IMR-90 (cell line): ENCODE data around the gene ACAD9. TPM values are rescaled to one million over a fixed set of nuclear protein-coding genes. Genes with fewer than 3 reads are reported as not detected.

Source experiments
- ATAC-seq: fragments of 200-7000 bp; cut with Tn5 transposase; 2 replicates; pipeline ENCODE4 v1.9.1; 2020; ENCODE audit warnings: low read depth, mild to moderate bottlenecking, moderate library complexity
- BruUV-seq: library from RNA; stranded (reverse); fragments of 400-500 nt; replicated peaks from 2 replicates; lab custom pipeline; 2021; lab: Mats Ljungman, UMichigan
- CTCF ChIA-PET: fragments of 300-600 bp; formaldehyde crosslinking; extraction: SDS; loops from one replicate; lab custom pipeline; 2021; ENCODE audit warnings: antibody characterized with exemption; lab: Yijun Ruan, JAX
- POLR2A ChIA-PET: fragments of 300-600 bp; sonication (Branson Sonifier 250); formaldehyde crosslinking; loops from one replicate; lab custom pipeline; 2022; ENCODE audit warnings: antibody characterized with exemption; ENCODE audit not compliant: unreplicated experiment; lab: Charles Lee
- DNase-seq: peaks from one replicate; pipeline ENCODE4 v3.0.0; 2013
- H2AFZ ChIP-seq: replicated peaks from 2 replicates; pipeline ENCODE3; 2013; ENCODE audit warnings: low read length, mild to moderate bottlenecking; ENCODE audit not compliant: poor library complexity
- H2AK5ac ChIP-seq: 2 replicates; pipeline ENCODE4 v1.6.1; 2013; ENCODE audit warnings: low read depth, low read length, inconsistent platforms
- H2AK9ac ChIP-seq: replicated peaks from 2 replicates; pipeline ENCODE3; 2013; ENCODE audit warnings: mild to moderate bottlenecking, low read depth, low read length, moderate library complexity; ENCODE audit not compliant: poor library complexity
- H2BK120ac ChIP-seq: 2 replicates; pipeline ENCODE4 v1.6.1; 2013; ENCODE audit warnings: low read depth, low read length, inconsistent platforms
- H2BK15ac ChIP-seq: 3 replicates; pipeline ENCODE4 v1.6.1; 2013; ENCODE audit warnings: low read depth, low read length, inconsistent platforms
- H2BK20ac ChIP-seq: 2 replicates; pipeline ENCODE4 v1.6.1; 2013; ENCODE audit warnings: low read depth, mild to moderate bottlenecking, inconsistent platforms, low read length, moderate library complexity
- H2BK5ac ChIP-seq: 2 replicates; pipeline ENCODE4 v1.6.1; 2013; ENCODE audit warnings: mild to moderate bottlenecking, low read depth, low read length, inconsistent platforms; ENCODE audit not compliant: poor library complexity, severe bottlenecking
- H3K14ac ChIP-seq: replicated peaks from 2 replicates; pipeline ENCODE4 v1.6.1; 2013; ENCODE audit warnings: low read depth, low read length, inconsistent platforms
- H3K18ac ChIP-seq: 2 replicates; pipeline ENCODE4 v1.6.1; 2013; ENCODE audit warnings: low read depth, low read length, control low read depth
- H3K23ac ChIP-seq: 2 replicates; pipeline ENCODE4 v1.6.1; 2013; ENCODE audit warnings: low read depth, low read length, inconsistent platforms
- H3K27ac ChIP-seq: 2 replicates; pipeline ENCODE4 v1.5.1; 2013; ENCODE audit warnings: mild to moderate bottlenecking, control low read depth, low read length; ENCODE audit not compliant: insufficient read depth
- H3K27me3 ChIP-seq: 2 replicates; pipeline ENCODE4 v1.6.1; 2013; ENCODE audit warnings: low read length; ENCODE audit not compliant: control insufficient read depth, insufficient read depth
- H3K36me3 ChIP-seq: 2 replicates; pipeline ENCODE4 v1.6.1; 2013; ENCODE audit warnings: low read length, mixed read lengths; ENCODE audit not compliant: control insufficient read depth, insufficient read depth
- H3K4ac ChIP-seq: 2 replicates; pipeline ENCODE4 v1.6.1; 2013; ENCODE audit warnings: low read depth, low read length, inconsistent platforms
- H3K4me1 ChIP-seq: 2 replicates; pipeline ENCODE4 v1.6.1; 2013; ENCODE audit warnings: low read length, mixed read lengths; ENCODE audit not compliant: control insufficient read depth, insufficient read depth
- H3K4me2 ChIP-seq: 2 replicates; pipeline ENCODE4 v1.6.1; 2013; ENCODE audit warnings: low read depth, mild to moderate bottlenecking, control low read depth, low read length, moderate library complexity
- H3K4me3 ChIP-seq: 2 replicates; pipeline ENCODE4 v1.5.1; 2013; ENCODE audit warnings: low read depth, mild to moderate bottlenecking, control low read depth, low read length, moderate library complexity; ENCODE audit not compliant: insufficient read depth
- H3K56ac ChIP-seq: 2 replicates; pipeline ENCODE4 v1.6.1; 2013; ENCODE audit warnings: low read length, inconsistent platforms; ENCODE audit not compliant: insufficient read depth; ENCODE audit errors: extremely low read depth
- H3K79me1 ChIP-seq, 2 experiments: 2 replicates each; pipeline ENCODE4 v1.6.1; 2013; ENCODE audit warnings: low read length in 2 of 2, inconsistent platforms in 1 of 2, low read depth in 1 of 2
- H3K9ac ChIP-seq: 2 replicates; pipeline ENCODE4 v1.6.1; 2013; ENCODE audit warnings: low read depth, low read length, control low read depth
- H3K9me1 ChIP-seq: 2 replicates; pipeline ENCODE4 v1.6.1; 2013; ENCODE audit warnings: low read length, inconsistent platforms; ENCODE audit not compliant: insufficient read depth
- H3K9me3 ChIP-seq: 2 replicates; pipeline ENCODE4 v1.6.1; 2013; ENCODE audit warnings: low read length; ENCODE audit not compliant: control insufficient read depth, insufficient read depth
- H4K20me1 ChIP-seq: 2 replicates; pipeline ENCODE4 v1.6.1; 2013; ENCODE audit warnings: low read length, inconsistent platforms; ENCODE audit not compliant: insufficient read depth
- H4K5ac ChIP-seq: 2 replicates; pipeline ENCODE4 v1.6.1; 2013; ENCODE audit warnings: mild to moderate bottlenecking, low read depth, low read length, control low read depth
- H4K8ac ChIP-seq, 2 experiments: 2 replicates each; pipeline ENCODE4 v1.6.1; 2013; ENCODE audit warnings: low read depth in 2 of 2, low read length in 2 of 2, control low read depth in 1 of 2, inconsistent platforms in 1 of 2
- H4K91ac ChIP-seq: 2 replicates; pipeline ENCODE4 v1.6.1; 2013; ENCODE audit warnings: low read depth, low read length, inconsistent platforms; ENCODE audit not compliant: insufficient read depth
- MAFK ChIP-seq: IDR thresholded peaks from 2 replicates; pipeline ENCODE4 v1.6.1; 2012; ENCODE audit warnings: low read depth, low read length, improper control_type of control experiment
- RFX5 ChIP-seq: IDR thresholded peaks from 2 replicates; pipeline ENCODE4 v1.8.0; 2012; ENCODE audit warnings: low read depth, mild to moderate bottlenecking, low read length, moderate library complexity
- WGBS, 2 experiments: methylation state at CpG; one replicate each; pipeline versions ENCODE4 v1.1.5 to v1.1.7; 2013; ENCODE audit warnings: missing lambda C conversion rate in 2 of 2; ENCODE audit not compliant: insufficient read length in 1 of 2; ENCODE audit errors: extremely low coverage in 2 of 2; 5-methylcytosine and 5-hydroxymethylcytosine counted together
- dilution Hi-C: fragments of 300-500 bp; cut with HindIII; formaldehyde crosslinking; loops from one replicate; pipeline ENCODE4 v1.14.3; 2018; ENCODE audit warnings: low sequenced_read_pairs; ENCODE audit not compliant: unreplicated experiment
- in situ Hi-C: fragments of 300-500 bp; cut with MboI; formaldehyde crosslinking; loops from 3 replicates; pipeline ENCODE4 v1.14.3; 2019; ENCODE audit warnings: low sequenced_read_pairs, inconsistent platforms, mixed read lengths
- intact Hi-C: fragments of 100-400 bp; cut with micrococcal nuclease; formaldehyde crosslinking; loops from 2 replicates; pipeline ENCODE4 v1.10.0; 2022
- polyA plus RNA-seq, 3 experiments: library from polyadenylated mRNA; depleted of rRNA; stranded (reverse); fragments of >200 nt; gene quantifications; 2 replicates each; pipeline ENCODE4 v1.2.3, GENCODE V29; 2012; ENCODE audit warnings: low replicate concordance in 1 of 3
- total RNA-seq: library from RNA; depleted of rRNA; stranded (reverse); fragments of >200 nt; gene quantifications from 2 replicates; pipeline ENCODE4 v1.2.3, GENCODE V29; 2012

ACAD9 gene
- total and polyA plus RNA-seq, 2 of the 4 experiments (the other 2 are of a cell fraction) = 31.2 to 41.3 TPM

GRCh38 chr3:128949158-128949557, 69.7 kb downstream of the ACAD9 start:
- Histone ChIP-seq H4K91ac (no peak overlapping the region), H3K27ac (no peak overlapping the region), H3K36me3 (no peaks in the 10 kb centered on the region), H3K9me1 (no peaks in the 10 kb centered on the region), H3K9me3 (no peaks in the 10 kb centered on the region), H2BK15ac (no peak overlapping the region), H2AK9ac (no peak overlapping the region), H3K79me1 (no peaks in the 10 kb centered on the region), H4K20me1 (no peaks in the 10 kb centered on the region), H4K8ac (no peak overlapping the region), H3K4ac (no peak overlapping the region), H3K4me2 (no peak overlapping the region), H3K56ac (no peak overlapping the region), H2BK5ac (no peak overlapping the region), H2BK20ac (no peak overlapping the region), H3K14ac (no peak overlapping the region), H4K5ac (no peak overlapping the region), H2BK120ac (no peak overlapping the region), H2AFZ (no peak overlapping the region), H3K23ac (no peak overlapping the region), H3K27me3 (peaks cover 28% of the 10 kb centered on the region), H2AK5ac (no peak overlapping the region), H3K9ac (no peak overlapping the region), H3K4me3 (no peak overlapping the region), H3K18ac (no peak overlapping the region), H3K4me1 (peaks cover 1% of the 10 kb centered on the region; the same call in 1 of the 2 replicates)
- TF ChIP-seq RFX5 (no peak), MAFK (no peak)
- intact Hi-C loops (no loop called here), in situ Hi-C loops (no loop called here), dilution Hi-C loops (no loop called here)
- ChIA-PET POLR2A (no interaction called here), CTCF (no interaction called here)
- no peak for DNase-seq
- WGBS, 2 experiments = no CpG with 5 or more reads among the region's 3 CpGs
- ATAC-seq = no peak
- BruUV-seq = no TSS peak
